Measurements from ENCODE around the gene FAF1.

DNA sequence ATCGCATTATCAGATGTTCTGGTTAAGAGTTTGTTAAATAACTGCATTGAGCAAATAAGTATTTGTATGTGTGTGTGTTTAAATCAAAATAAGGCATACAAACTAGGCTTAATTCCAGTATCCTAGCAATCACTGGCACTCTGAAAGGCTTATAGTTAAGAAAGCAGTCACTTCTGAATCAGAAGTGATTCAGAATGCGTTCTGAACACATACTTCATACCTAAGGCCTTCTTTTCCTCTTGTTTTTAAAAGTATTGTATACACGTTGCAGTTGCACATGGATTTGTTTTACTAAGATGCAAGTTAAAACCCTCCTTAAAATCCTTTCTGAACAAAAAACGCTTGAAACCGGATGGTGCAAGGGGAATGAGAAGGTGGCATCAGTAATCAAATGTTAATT is 298.4 kb downstream of the FAF1 start:
- TF ChIP-seq, protein P1, sequence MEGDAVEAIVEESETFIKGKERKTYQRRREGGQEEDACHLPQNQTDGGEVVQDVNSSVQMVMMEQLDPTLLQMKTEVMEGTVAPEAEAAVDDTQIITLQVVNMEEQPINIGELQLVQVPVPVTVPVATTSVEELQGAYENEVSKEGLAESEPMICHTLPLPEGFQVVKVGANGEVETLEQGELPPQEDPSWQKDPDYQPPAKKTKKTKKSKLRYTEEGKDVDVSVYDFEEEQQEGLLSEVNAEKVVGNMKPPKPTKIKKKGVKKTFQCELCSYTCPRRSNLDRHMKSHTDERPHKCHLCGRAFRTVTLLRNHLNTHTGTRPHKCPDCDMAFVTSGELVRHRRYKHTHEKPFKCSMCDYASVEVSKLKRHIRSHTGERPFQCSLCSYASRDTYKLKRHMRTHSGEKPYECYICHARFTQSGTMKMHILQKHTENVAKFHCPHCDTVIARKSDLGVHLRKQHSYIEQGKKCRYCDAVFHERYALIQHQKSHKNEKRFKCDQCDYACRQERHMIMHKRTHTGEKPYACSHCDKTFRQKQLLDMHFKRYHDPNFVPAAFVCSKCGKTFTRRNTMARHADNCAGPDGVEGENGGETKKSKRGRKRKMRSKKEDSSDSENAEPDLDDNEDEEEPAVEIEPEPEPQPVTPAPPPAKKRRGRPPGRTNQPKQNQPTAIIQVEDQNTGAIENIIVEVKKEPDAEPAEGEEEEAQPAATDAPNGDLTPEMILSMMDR (conservative IDR thresholded peaks at IDR 0.05 in 1 of 2, IDR thresholded peaks at IDR 0.05 in 1 of 2; ENCODE audit: low read depth in 1 of 2, low read length in 2 of 2): no peak
- no peak for TF ChIP-seq EZH2 (IDR thresholded peaks at IDR 0.05; ENCODE audit: low read length, missing control alignments)
